ENCODE data around the gene KCNA3. TPM values are rescaled to one million over a fixed set of nuclear protein-coding genes. Genes with fewer than 3 reads are reported as not detected.

The KCNA3 gene
- polyA plus RNA-seq, 3 donors = 4.8 to 7.7 (median 5.6) TPM

DNA sequence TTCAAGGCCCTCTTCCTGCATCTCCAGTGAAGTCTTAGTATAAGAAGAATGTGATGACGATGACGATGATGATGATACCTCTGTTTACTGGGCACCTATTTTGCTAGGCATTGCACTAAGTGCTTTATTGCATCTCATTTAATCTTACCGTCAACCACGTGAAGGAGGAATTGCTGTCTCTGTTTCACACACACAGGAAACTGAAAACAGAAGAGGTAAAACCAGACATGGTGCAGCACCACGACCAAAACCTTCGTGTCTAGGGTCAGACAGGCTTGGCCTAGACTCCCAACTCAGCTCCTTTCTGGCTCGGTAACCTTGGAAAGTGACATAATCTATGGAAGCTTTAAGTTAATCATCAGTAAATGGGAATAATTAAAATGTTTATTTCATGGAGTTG is 47.9 kb downstream of the KCNA3 start:
- H3K4me1 ChIP-seq (ENCODE audit: control insufficient read depth in 1 of 2, insufficient read depth in 2 of 2, low read length in 2 of 2) = peaks cover 44 to 45% of the 10 kb centered on the region in 2 donors
- H3K9ac ChIP-seq (ENCODE audit: insufficient read depth, low read length, poor library complexity, severe bottlenecking) = no peak overlapping the region
- peaks cover 0 to 4% (median 2%) of the 10 kb centered on the region in 3 donors for H3K27me3 Mint-ChIP-seq (ENCODE audit: low read depth in 3 of 3)
- 0% methylated on average over 2 of the region's 7 CpGs for WGBS (ENCODE audit: insufficient coverage)
- no peaks in the 10 kb centered on the region for H4K20me1 ChIP-seq (ENCODE audit: insufficient read depth, low read length)
- DNase-seq = no peak
- peaks cover 30% of the 10 kb centered on the region for H3K4me1 Mint-ChIP-seq
- peak overlapping the region; percentile 13 for H3K4me2 ChIP-seq (replicated peaks; ENCODE audit: extremely low read depth, low read length, poor library complexity, severe bottlenecking)
- H3K27ac Mint-ChIP-seq = peak overlapping the region; percentile 91 to 97 (median 95)
- peak overlapping the region in 1 of 2 donors; percentile 81 for H3K27ac ChIP-seq (ENCODE audit: low read depth in 1 of 2, low read length in 2 of 2)
- no peaks in the 10 kb centered on the region for H3K36me3 ChIP-seq (replicated peaks in 1 of 2; ENCODE audit: control insufficient read depth in 1 of 2, insufficient read depth in 2 of 2, low read length in 2 of 2)
- intact Hi-C loops (cut with micrococcal nuclease) = no loop called here
- TF ChIP-seq, protein P1, sequence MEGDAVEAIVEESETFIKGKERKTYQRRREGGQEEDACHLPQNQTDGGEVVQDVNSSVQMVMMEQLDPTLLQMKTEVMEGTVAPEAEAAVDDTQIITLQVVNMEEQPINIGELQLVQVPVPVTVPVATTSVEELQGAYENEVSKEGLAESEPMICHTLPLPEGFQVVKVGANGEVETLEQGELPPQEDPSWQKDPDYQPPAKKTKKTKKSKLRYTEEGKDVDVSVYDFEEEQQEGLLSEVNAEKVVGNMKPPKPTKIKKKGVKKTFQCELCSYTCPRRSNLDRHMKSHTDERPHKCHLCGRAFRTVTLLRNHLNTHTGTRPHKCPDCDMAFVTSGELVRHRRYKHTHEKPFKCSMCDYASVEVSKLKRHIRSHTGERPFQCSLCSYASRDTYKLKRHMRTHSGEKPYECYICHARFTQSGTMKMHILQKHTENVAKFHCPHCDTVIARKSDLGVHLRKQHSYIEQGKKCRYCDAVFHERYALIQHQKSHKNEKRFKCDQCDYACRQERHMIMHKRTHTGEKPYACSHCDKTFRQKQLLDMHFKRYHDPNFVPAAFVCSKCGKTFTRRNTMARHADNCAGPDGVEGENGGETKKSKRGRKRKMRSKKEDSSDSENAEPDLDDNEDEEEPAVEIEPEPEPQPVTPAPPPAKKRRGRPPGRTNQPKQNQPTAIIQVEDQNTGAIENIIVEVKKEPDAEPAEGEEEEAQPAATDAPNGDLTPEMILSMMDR (IDR thresholded peaks at IDR 0.05) = no peak
- H3K4me3 Mint-ChIP-seq = no peak overlapping the region
- H3K9me3 ChIP-seq (replicated peaks in 1 of 2; ENCODE audit: control insufficient read depth in 1 of 2, insufficient read depth in 1 of 2, low read length in 2 of 2) = no peaks in the 10 kb centered on the region
- no peaks in the 10 kb centered on the region for H3K27me3 ChIP-seq (ENCODE audit: control insufficient read depth in 2 of 2, insufficient read depth in 2 of 2, low read length in 2 of 2)
- H2AFZ ChIP-seq (ENCODE audit: insufficient read depth, low read depth, low read length, poor library complexity, severe bottlenecking) = no peak overlapping the region
- H3K79me2 ChIP-seq (ENCODE audit: insufficient read depth, low read length) = no peaks in the 10 kb centered on the region
- peaks cover 4 to 5% of the 10 kb centered on the region in 2 donors for H3K36me3 Mint-ChIP-seq
- H3K9me3 Mint-ChIP-seq = peaks cover 2 to 11% (median 7%) of the 10 kb centered on the region in 7 donors
- peak overlapping the region in 1 of 3 experiments; percentile 41 for H3K4me3 ChIP-seq (replicated peaks in 1 of 3; ENCODE audit: low read depth in 2 of 3, low read length in 3 of 3)

Other genes with a start within 250 kb of the KCNA3 start
- not detected for gene PROK1, start 223.8 kb downstream of the KCNA3 start, polyA plus RNA-seq
- gene KCNA10, start 155.8 kb downstream of the KCNA3 start, polyA plus RNA-seq = not detected
- not detected for gene KCNA2, start 68.6 kb downstream of the KCNA3 start, polyA plus RNA-seq
- 1,000 to 10,000 TPM in 2 of 3 donors, 100 to 1,000 TPM in 1; 826 to 1,222 (median 1,107) TPM for gene CD53, start 198.2 kb upstream of the KCNA3 start, polyA plus RNA-seq